Parathyroid adenoma (tissue), 2 donors: ENCODE data around the gene SLCO2A1.

Experiments used
- H2AFZ ChIP-seq: fragments of 300-600 bp; sonication (generic); one replicate; pipeline ENCODE4 v1.7.0; 2017; ENCODE audit warnings: antibody characterized with exemption, mild to moderate bottlenecking
- H3K27ac ChIP-seq: fragments of 300-600 bp; sonication (generic); one replicate; pipeline ENCODE4 v1.7.0; 2017
- H3K27me3 ChIP-seq: fragments of 300-600 bp; sonication (generic); one replicate; pipeline ENCODE4 v1.7.0; 2017; ENCODE audit warnings: low read length; ENCODE audit not compliant: control insufficient read depth, insufficient read depth
- H3K36me3 ChIP-seq: fragments of 300-600 bp; sonication (generic); one replicate; pipeline ENCODE4 v1.7.0; 2017; ENCODE audit warnings: low read length; ENCODE audit not compliant: control insufficient read depth, insufficient read depth
- H3K4me1 ChIP-seq: fragments of 300-600 bp; sonication (generic); one replicate; pipeline ENCODE4 v1.7.0; 2017; ENCODE audit warnings: control low read depth
- H3K4me2 ChIP-seq: fragments of 300-600 bp; sonication (generic); one replicate; pipeline ENCODE4 v1.7.0; 2017; ENCODE audit warnings: low read length
- H3K4me3 ChIP-seq: fragments of 300-600 bp; sonication (generic); one replicate; pipeline ENCODE4 v1.7.0; 2017; ENCODE audit warnings: low read depth, low read length
- H3K79me2 ChIP-seq: fragments of 300-600 bp; sonication (generic); one replicate; pipeline ENCODE4 v1.7.0; 2017; ENCODE audit warnings: control low read depth
- H3K9ac ChIP-seq: fragments of 300-600 bp; sonication (generic); one replicate; pipeline ENCODE4 v1.7.0; 2017; ENCODE audit warnings: mild to moderate bottlenecking
- H3K9me3 ChIP-seq: fragments of 300-600 bp; sonication (generic); one replicate; pipeline ENCODE4 v1.7.0; 2017; ENCODE audit warnings: low read length; ENCODE audit not compliant: control insufficient read depth
- CTCF ChIP-seq: fragments of 300-600 bp; sonication (generic); IDR thresholded peaks from one replicate; pipeline ENCODE4 v1.7.0; 2017; ENCODE audit warnings: antibody characterized with exemption, mild to moderate bottlenecking
- donor health status: primary hyperparathyroidism.

The SLCO2A1 gene

GRCh38 chr3:134059035-134059601 is 29.4 kb upstream of the SLCO2A1 start:
- TF ChIP-seq CTCF = no peak
- Histone ChIP-seq H3K79me2 (no peaks in the 10 kb centered on the region), H3K27ac (no peak overlapping the region), H3K36me3 (no peaks in the 10 kb centered on the region), H3K4me2 (no peak overlapping the region), H3K9ac (no peak overlapping the region), H3K9me3 (no peaks in the 10 kb centered on the region), H3K4me1 (peaks cover 10% of the 10 kb centered on the region), H3K4me3 (no peak overlapping the region), H3K27me3 (no peaks in the 10 kb centered on the region), H2AFZ (no peak overlapping the region)

DNA sequence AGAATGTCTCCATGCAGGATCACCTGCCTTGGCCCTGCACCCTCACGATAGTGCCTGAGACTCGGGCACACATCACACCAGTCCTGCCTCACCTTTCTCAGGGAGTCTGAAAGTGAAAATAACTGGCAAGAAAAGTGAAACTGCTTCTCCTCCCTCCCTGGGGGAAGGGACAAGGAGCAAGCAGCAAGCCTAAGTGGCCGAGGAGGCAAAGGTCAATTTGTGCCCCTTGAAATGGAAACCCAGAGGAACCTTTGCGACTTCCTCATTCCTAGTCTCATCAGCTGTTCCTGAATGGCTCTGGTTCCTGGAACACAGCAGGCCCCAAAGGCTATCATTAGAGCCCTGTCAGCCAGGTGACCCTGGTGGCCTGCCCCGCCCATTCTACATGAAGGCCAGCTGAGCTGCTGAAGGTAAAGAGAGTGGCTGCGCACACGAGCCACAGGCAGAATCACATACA is 28.0 kb upstream of the SLCO2A1 start:
- Histone ChIP-seq H3K27me3 (no peaks in the 10 kb centered on the region), H3K79me2 (no peaks in the 10 kb centered on the region), H3K4me1 (peaks cover 10% of the 10 kb centered on the region), H3K4me2 (no peak overlapping the region), H3K4me3 (no peak overlapping the region), H3K36me3 (no peaks in the 10 kb centered on the region), H3K9ac (no peak overlapping the region), H2AFZ (no peak overlapping the region), H3K27ac (no peak overlapping the region), H3K9me3 (no peaks in the 10 kb centered on the region)
- no peak for TF ChIP-seq CTCF

DNA sequence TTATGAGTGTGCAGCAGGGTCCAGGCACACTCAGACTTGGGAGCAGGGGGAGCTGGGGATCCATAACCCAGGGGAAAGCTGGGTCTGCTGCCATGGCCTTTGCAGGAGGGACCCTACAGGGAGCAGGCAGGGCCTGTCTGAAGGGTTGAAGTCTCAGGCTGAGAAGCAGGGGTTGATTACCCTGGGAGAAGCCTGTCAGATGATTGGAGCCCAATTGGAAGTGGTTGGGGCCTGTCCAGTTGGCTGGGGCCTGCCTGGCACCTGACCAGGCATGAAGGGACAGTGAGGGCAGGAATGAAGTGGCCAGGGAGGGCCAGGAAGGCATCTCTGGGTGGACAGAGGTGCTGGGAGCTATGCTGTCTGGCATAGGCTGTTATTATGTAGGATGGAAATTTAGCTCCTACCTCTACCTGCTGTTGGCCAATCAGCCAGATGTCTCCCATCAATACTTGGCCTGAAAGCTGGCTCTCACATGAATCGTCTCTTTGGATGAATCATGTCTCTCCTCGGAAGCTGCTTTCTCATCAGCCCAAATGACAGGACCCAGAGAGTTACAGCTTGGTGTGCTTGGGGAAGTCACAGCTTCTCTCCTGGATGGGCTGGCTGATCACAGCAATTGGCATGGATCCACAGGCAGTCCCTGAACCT is 27.4 kb upstream of the SLCO2A1 start:
- peaks cover 10% of the 10 kb centered on the region for H3K4me1 ChIP-seq
- no peaks in the 10 kb centered on the region for H3K79me2 ChIP-seq
- no peaks in the 10 kb centered on the region for H3K36me3 ChIP-seq
- H2AFZ ChIP-seq = no peak overlapping the region
- H3K27ac ChIP-seq = no peak overlapping the region
- H3K9me3 ChIP-seq = no peaks in the 10 kb centered on the region
- H3K4me2 ChIP-seq = no peak overlapping the region
- no peak overlapping the region for H3K4me3 ChIP-seq
- no peak for TF ChIP-seq CTCF
- no peaks in the 10 kb centered on the region for H3K27me3 ChIP-seq
- H3K9ac ChIP-seq = no peak overlapping the region

- Histone ChIP-seq H3K27me3 (no peaks in the 10 kb centered on the region), H3K79me2 (no peaks in the 10 kb centered on the region), H3K4me1 (peaks cover 10% of the 10 kb centered on the region), H3K27ac (no peak overlapping the region), H3K36me3 (no peaks in the 10 kb centered on the region), H2AFZ (no peak overlapping the region), H3K9me3 (no peaks in the 10 kb centered on the region), H3K4me2 (no peak overlapping the region), H3K9ac (no peak overlapping the region), H3K4me3 (no peak overlapping the region)
- TF ChIP-seq CTCF = no peak
These were observed 26.8 kb upstream of the SLCO2A1 start for GRCh38 chr3:134056464-134056891.

DNA sequence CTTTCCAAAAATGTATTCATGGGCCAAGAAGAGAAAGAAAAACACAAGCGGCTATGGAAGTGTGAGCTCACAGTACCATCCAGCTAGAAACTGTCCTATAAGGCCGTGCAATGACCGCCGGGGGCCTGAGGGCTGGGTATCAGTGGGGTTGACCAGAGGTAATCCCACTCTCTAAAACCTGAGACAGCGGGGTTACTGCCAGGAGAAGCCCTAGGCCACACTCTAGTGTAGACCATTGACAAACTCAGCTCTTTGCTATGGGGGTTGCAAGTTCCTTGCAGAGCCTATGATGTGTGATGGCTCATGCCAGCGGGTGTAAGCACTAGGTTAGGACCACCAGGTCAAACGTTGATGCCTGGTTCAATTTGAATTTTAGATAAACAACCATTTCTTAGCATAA is 25.9 kb upstream of the SLCO2A1 start:
- TF ChIP-seq CTCF = no peak
- no peaks in the 10 kb centered on the region for H3K9me3 ChIP-seq
- no peak overlapping the region for H3K4me3 ChIP-seq
- H2AFZ ChIP-seq = no peak overlapping the region
- no peaks in the 10 kb centered on the region for H3K79me2 ChIP-seq
- H3K36me3 ChIP-seq = no peaks in the 10 kb centered on the region
- H3K4me2 ChIP-seq = no peak overlapping the region
- H3K4me1 ChIP-seq = peaks cover 5% of the 10 kb centered on the region
- H3K9ac ChIP-seq = no peak overlapping the region
- H3K27me3 ChIP-seq = no peaks in the 10 kb centered on the region
- no peak overlapping the region for H3K27ac ChIP-seq
